K562 (cell line): ENCODE data around the gene PNPLA2. TPM values are rescaled to one million over a fixed set of nuclear protein-coding genes. Genes with fewer than 3 reads are reported as not detected.
A peak's percentile ranks its signal among the peaks of the same experiment; 100 is the strongest.

Source experiments
- ATAC-seq: fragments of 200-7000 bp; cut with Tn5 transposase; 3 replicates; pipeline ENCODE4 v1.9.1; 2020; ENCODE audit warnings: moderate library complexity
- BruUV-seq: library from RNA; stranded (reverse); fragments of 400-500 nt; replicated peaks from 2 replicates; lab custom pipeline; 2021; lab: Mats Ljungman, UMichigan
- CTCF ChIA-PET: fragments of 300-600 bp; formaldehyde crosslinking; extraction: SDS; loops from one replicate; lab custom pipeline; 2021; ENCODE audit warnings: low intra/inter-chr PET ratio; lab: Yijun Ruan, JAX
- POLR2A ChIA-PET: fragments of 300-600, 350-650 bp; sonication (Branson Sonifier 250); formaldehyde crosslinking; extraction: SDS; loops from one replicate; lab custom pipeline; 2021; ENCODE audit warnings: antibody characterized with exemption, inconsistent platforms; lab: Yijun Ruan, JAX
- DNase-seq, 4 experiments: peaks; one replicate each; pipeline versions ENCODE4 v3.0.0 to v3.0.0-alpha.2; 2011 to 2018; ENCODE audit warnings: low spot score in 3 of 4, mixed read lengths in 3 of 4; ENCODE audit errors: extremely low read depth in 1 of 4
- FAIRE-seq: peaks from 2 replicates; lab custom pipeline; 2011; peaks lifted over from hg19 to GRCh38; lab: Jason Lieb, UNC
- H2AFZ ChIP-seq: 2 replicates; pipeline ENCODE4 v1.6.0; 2011; ENCODE audit warnings: low read depth, low read length, control low read depth, inconsistent platforms
- H3K27ac ChIP-seq: fragments of 200-600 bp; 3 replicates; pipeline ENCODE4 v1.8.0; 2011; ENCODE audit warnings: low read depth, mild to moderate bottlenecking, control low read depth, inconsistent platforms, low read length, moderate library complexity, mixed read lengths; ENCODE audit errors: extremely low read depth
- H3K27me3 ChIP-seq, 2 experiments: fragments of 300-600 bp in 1 of 2; 2 replicates in 1 of 2; 3 replicates in 1 of 2; pipeline versions ENCODE4 v1.6.0 to v1.8.0; 2011; ENCODE audit warnings: inconsistent platforms in 2 of 2, low read length in 2 of 2, mild to moderate bottlenecking in 1 of 2, mixed read lengths in 1 of 2, moderate library complexity in 1 of 2; ENCODE audit not compliant: control insufficient read depth in 2 of 2, insufficient read depth in 2 of 2
- H3K36me3 ChIP-seq: fragments of 300-600 bp; 3 replicates; pipeline ENCODE4 v1.8.0; 2011; ENCODE audit warnings: mild to moderate bottlenecking, low read length, inconsistent platforms; ENCODE audit not compliant: control insufficient read depth, insufficient read depth
- H3K4me1 ChIP-seq, 2 experiments: fragments of 200-600 bp in 1 of 2; replicated peaks in 1 of 2; 2 replicates in 1 of 2; 3 replicates in 1 of 2; pipeline versions ENCODE4 v1.5.1 to v1.8.0; 2011; ENCODE audit warnings: inconsistent platforms in 2 of 2, low read length in 2 of 2, mild to moderate bottlenecking in 1 of 2, mixed read lengths in 1 of 2, moderate library complexity in 1 of 2; ENCODE audit not compliant: control insufficient read depth in 2 of 2, insufficient read depth in 2 of 2
- H3K4me2 ChIP-seq: 2 replicates; pipeline ENCODE4 v1.6.1; 2011; ENCODE audit warnings: low read length, control low read depth, inconsistent platforms, mixed read lengths; ENCODE audit not compliant: insufficient read depth
- H3K4me3 ChIP-seq: fragments of 200-600 bp; sonication (generic), shearing (Covaris generic); 2 replicates; pipeline ENCODE4 v1.5.1; 2016; ENCODE audit warnings: control low read depth, inconsistent platforms
- H3K79me2 ChIP-seq: fragments of 200-600 bp; 3 replicates; pipeline ENCODE4 v1.8.0; 2011; ENCODE audit warnings: low read length, inconsistent platforms; ENCODE audit not compliant: control insufficient read depth, insufficient read depth
- H3K9ac ChIP-seq, 2 experiments: 2 replicates each; pipeline versions ENCODE4 v1.6.0 to v1.6.1; 2011; ENCODE audit warnings: low read depth in 2 of 2, low read length in 2 of 2, control low read depth in 1 of 2, inconsistent platforms in 1 of 2, mild to moderate bottlenecking in 1 of 2, mixed read lengths in 1 of 2; ENCODE audit not compliant: insufficient read depth in 1 of 2
- H3K9me1 ChIP-seq: one replicate; pipeline ENCODE4 v1.6.0; 2011; ENCODE audit warnings: inconsistent platforms, mild to moderate bottlenecking, low read length, moderate library complexity; ENCODE audit not compliant: control insufficient read depth, insufficient read depth
- H3K9me3 ChIP-seq: replicated peaks from 2 replicates; pipeline ENCODE4 v1.5.1; 2011; ENCODE audit warnings: low read depth, low read length, inconsistent platforms; ENCODE audit not compliant: control insufficient read depth, insufficient read depth
- H4K20me1 ChIP-seq: replicated peaks from 2 replicates; pipeline ENCODE4 v1.6.1; 2011; ENCODE audit warnings: low read length, inconsistent platforms, mixed read lengths; ENCODE audit not compliant: control insufficient read depth, insufficient read depth
- BRD4 ChIP-seq: fragments of 200-600 bp; sonication (generic); IDR thresholded peaks from 2 replicates; pipeline ENCODE4 v1.6.1; 2017; ENCODE audit warnings: inconsistent platforms
- POLR2G ChIP-seq: fragments of 200-400 bp; formaldehyde crosslinking; IDR thresholded peaks from 2 replicates; pipeline ENCODE4 v1.6.1; 2017; ENCODE audit warnings: low read depth, mild to moderate bottlenecking, antibody characterized with exemption, low read length, moderate library complexity
- TAF1 ChIP-seq: IDR thresholded peaks from 2 replicates; pipeline ENCODE4 v1.6.1; 2011; ENCODE audit warnings: mild to moderate bottlenecking, low read length, moderate library complexity; ENCODE audit not compliant: insufficient read depth, control insufficient read depth, severe bottlenecking; ENCODE audit errors: extremely low read depth
- WGBS: fragments of 100-300 bp; shearing (Covaris generic); methylation state at CpG from one replicate; pipeline ENCODE4 v1.1.6; 2016; ENCODE audit warnings: low coverage, mixed read lengths; ENCODE audit not compliant: insufficient coverage; ENCODE audit errors: missing lambda C conversion rate; 5-methylcytosine and 5-hydroxymethylcytosine counted together
- in situ Hi-C: fragments of 300-500 bp; cut with MboI; formaldehyde crosslinking; loops from 4 replicates; pipeline ENCODE4 v1.15.0; 2018; ENCODE audit warnings: inconsistent platforms, mixed read lengths
- intact Hi-C: fragments of 100-400 bp; cut with micrococcal nuclease; formaldehyde crosslinking; loops from 2 replicates; pipeline ENCODE4 v1.14.2; 2022
- polyA plus RNA-seq, 8 experiments: library from polyadenylated mRNA; depleted of rRNA in 4 of 8; stranded (reverse) in 5 of 8; unstranded in 3 of 8; fragments of >200 nt; fragmentation: Nextera tagmentation in 2 of 8; fragmentation: Illumina TruSeq in 1 of 8; extraction: Ambion mirVana in 2 of 8; extraction: Trizol in 1 of 8; gene quantifications; 2 replicates each; pipeline versions ENCODE4 v1.2.1 to v1.2.3, GENCODE V29; 2011 to 2014; ENCODE audit warnings: inconsistent platforms in 1 of 8, missing spikeins in 1 of 8
- total RNA-seq, 7 experiments: library from RNA; depleted of rRNA in 6 of 7; stranded (reverse); fragments of >200 nt in 6 of 7; fragmentation: Illumina TruSeq in 2 of 7; extraction: Trizol in 2 of 7; gene quantifications; 2 replicates each; pipeline versions ENCODE4 v1.2.1 to v1.2.3, GENCODE V29; 2011 to 2021; ENCODE audit warnings: low replicate concordance in 1 of 7

PNPLA2 gene
- total and polyA plus RNA-seq, 9 of the 15 experiments (the other 6 are each of a cell fraction or from before 2014, with no cell fraction given): 0.39 to 87.1 (median 8.4) TPM

DNA sequence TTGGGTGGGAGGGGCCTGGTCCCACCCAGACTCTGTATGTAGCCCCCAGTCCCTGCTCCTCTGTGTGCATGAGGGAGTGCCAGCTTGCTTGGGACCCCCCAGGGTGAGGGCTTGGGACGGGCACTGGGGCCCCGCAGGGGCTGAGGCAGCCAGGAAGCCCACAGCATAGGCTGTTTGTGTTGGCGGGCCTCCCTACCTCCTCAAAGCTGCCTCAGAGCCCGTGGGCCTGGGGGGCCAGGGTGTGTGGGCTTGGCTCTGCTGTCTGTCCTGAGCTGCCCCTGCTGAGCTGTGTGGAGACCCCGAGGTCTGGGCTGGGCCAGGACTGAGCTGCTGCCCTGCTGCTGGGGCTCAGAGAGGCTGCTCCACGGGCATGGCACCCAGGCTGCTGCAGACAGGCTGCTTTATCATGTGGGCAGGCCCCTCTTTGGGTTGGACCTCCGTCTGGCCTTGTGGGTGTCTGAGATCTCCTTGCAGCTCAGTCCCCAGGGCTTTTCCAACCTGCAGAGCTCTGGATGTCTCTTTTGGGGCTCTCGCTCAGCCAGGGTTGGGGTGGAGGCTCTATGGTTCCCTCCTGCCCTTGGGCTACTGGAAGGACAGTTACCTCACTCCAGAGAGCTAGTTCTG is 27.3 kb downstream of the PNPLA2 start:
- Histone ChIP-seq H3K4me3 (no peak overlapping the region), H3K27ac (no peak overlapping the region), H3K4me1 (peaks cover 23 to 80% of the 10 kb centered on the region in 2 experiments), H3K79me2 (peaks cover 27% of the 10 kb centered on the region), H3K36me3 (peaks cover 4% of the 10 kb centered on the region; the same call in 1 of the 3 replicates), H4K20me1 (no peaks in the 10 kb centered on the region; the same call in 1 of the 2 replicates), H3K4me2 (no peak overlapping the region), H2AFZ (no peak overlapping the region), H3K9me3 (no peaks in the 10 kb centered on the region), H3K9me1 (no peaks in the 10 kb centered on the region), H3K9ac (peak overlapping the region in 1 of 2 experiments; percentile 50; a peak in 2 of 4 replicates), H3K27me3 (no peaks in the 10 kb centered on the region)
- CTCF ChIA-PET: no interaction called here
- intact Hi-C loops (loop anchor here (5.0 to 10.0 kb wide), 2 partner anchors 69 to 206 kb away; partner anchors contain the start of gene CHID1), in situ Hi-C loops (no loop called here)
- POLR2A ChIA-PET: interaction anchor here (0.5 to 1.3 kb wide), 4 partner anchors 23 to 394 kb away, joined by 3 to 5 read pairs (median 3); no protein-coding TSS in a partner anchor
- 52% methylated on average over 6 of the region's 8 CpGs for WGBS
- TF ChIP-seq BRD4 (no peak), TAF1 (no peak), POLR2G (0 out of 2 replicates have a peak, but pooled peaks have one; percentile 11)
- DNase-seq (no peak), FAIRE-seq (no peak), ATAC-seq (no peak)
- no TSS peak for BruUV-seq
